Measurements from ENCODE around the gene SLC6A19. TPM values are rescaled to one million over a fixed set of nuclear protein-coding genes. Genes with fewer than 3 reads are reported as not detected.

SLC6A19 gene
- total and polyA plus RNA-seq, 2 of the 13 experiments (the other 11 are each of a cell fraction or from before 2014, with no cell fraction given) = 0.02 TPM; not detected in 1

GRCh38 chr5:1254196-1254595, 52.8 kb downstream of the SLC6A19 start:
- no TSS peak for BruUV-seq (replicated peaks)
- in situ Hi-C loops (cut with HindIII; ENCODE audit: extremely low pct_ligation_motif_present, low pct_unique_long_range_greater_than_20kb) = no loop called here
- no peak overlapping the region for H3K4me2 ChIP-seq (ENCODE audit: low read depth, low read length)
- DNase-seq (ENCODE audit: low spot score) (no peak), FAIRE-seq (no peak), ATAC-seq (no peak)
- no peak for TF ChIP-seq TIGD3 (CRISPR knock-in tag; IDR thresholded peaks at IDR 0.05; ENCODE audit: borderline replicate concordance)
- no peak for TF ChIP-seq NBN (conservative IDR thresholded peaks at IDR 0.05)
- TF ChIP-seq WIZ (CRISPR knock-in tag; IDR thresholded peaks at IDR 0.05) = no peak
- no peak for TF ChIP-seq NCOA1 (CRISPR knock-in tag; IDR thresholded peaks at IDR 0.05)
- no peak for TF ChIP-seq ARID5B (CRISPR knock-in tag; IDR thresholded peaks at IDR 0.05)
- no peak for TF ChIP-seq ZBTB46 (CRISPR knock-in tag; IDR thresholded peaks at IDR 0.05; ENCODE audit: borderline replicate concordance)
- TF ChIP-seq SKI (IDR thresholded peaks at IDR 0.05; ENCODE audit: partially characterized antibody) = no peak
- no peak for TF ChIP-seq HOXA3 (CRISPR knock-in tag; IDR thresholded peaks at IDR 0.05)
- TF ChIP-seq RERE (CRISPR knock-in tag; IDR thresholded peaks at IDR 0.05; ENCODE audit: low read depth) = no peak
- H3K27me3 ChIP-seq (ENCODE audit: control insufficient read depth in 1 of 2, insufficient read depth in 2 of 2, low read length in 2 of 2) = peaks cover 0 to 15% of the 10 kb centered on the region in 2 experiments; a peak in 3 of 5 replicates
- no peaks in the 10 kb centered on the region for H3K9me3 ChIP-seq (ENCODE audit: low read length)
- H3K4me3 ChIP-seq (replicated peaks in 1 of 3; ENCODE audit: insufficient read depth in 1 of 3, low read depth in 2 of 3, low read length in 3 of 3) = no peak overlapping the region
- ChIA-PET POLR2A (no interaction called here), CTCF (ENCODE audit: low intra/inter-chr PET ratio, low total read pairs) (no interaction called here)
- no peak overlapping the region for H3K9ac ChIP-seq (ENCODE audit: insufficient read depth, low read depth, low read length)
- no peaks in the 10 kb centered on the region for H3K4me1 ChIP-seq (ENCODE audit: insufficient read depth, low read length)
- 69% methylated on average over 12 of the region's 19 CpGs for WGBS (ENCODE audit: low lambda C conversion rate)
- no peaks in the 10 kb centered on the region for H3K36me3 ChIP-seq (replicated peaks in 1 of 2; ENCODE audit: control insufficient read depth in 1 of 2, insufficient read depth in 2 of 2, low read length in 2 of 2)
- no peak overlapping the region for H3K27ac ChIP-seq (ENCODE audit: extremely low read length, insufficient read depth, low read length)
- H4K20me1 ChIP-seq (ENCODE audit: insufficient read depth, low read length) = no peaks in the 10 kb centered on the region
- H3K79me2 ChIP-seq (ENCODE audit: insufficient read depth, low read length) = no peaks in the 10 kb centered on the region
- H2AFZ ChIP-seq (ENCODE audit: low read length) = no peak overlapping the region
- intact Hi-C loops (cut with micrococcal nuclease; ENCODE audit: unreplicated experiment) = no loop called here

All from HepG2 (cell line).